Liver (tissue), 9 donors: ENCODE results near the gene DOK1. TPM values are rescaled to one million over a fixed set of nuclear protein-coding genes. Genes with fewer than 3 reads are reported as not detected.
"Not testable (repeated sequence)": the region's sequence is repeated elsewhere in the genome, so short reads cannot be mapped to it uniquely, and the experiment has no call there.

Experiments used
- DNase-seq: peaks from one replicate; pipeline ENCODE4 v3.0.0-alpha.2; 2017; ENCODE audit warnings: low spot score
- H3K27ac ChIP-seq, 2 donors: one replicate each; pipeline ENCODE4 v1.7.0; 2013; ENCODE audit warnings: inconsistent platforms in 2 of 2, low read length in 2 of 2, control low read depth in 1 of 2, low read depth in 1 of 2, mild to moderate bottlenecking in 1 of 2
- H3K27me3 ChIP-seq, 4 donors: one replicate each; pipeline versions ENCODE4 v1.6.1 to v1.7.0; 2013; ENCODE audit warnings: low read length in 3 of 4, inconsistent platforms in 1 of 4, mild to moderate bottlenecking in 1 of 4, moderate library complexity in 1 of 4; ENCODE audit not compliant: control insufficient read depth in 4 of 4, insufficient read depth in 4 of 4
- H3K36me3 ChIP-seq, 4 donors: one replicate each; pipeline versions ENCODE4 v1.6.1 to v1.7.0; 2013; ENCODE audit warnings: low read length in 3 of 4, mild to moderate bottlenecking in 3 of 4, low read depth in 1 of 4, moderate library complexity in 1 of 4; ENCODE audit not compliant: control insufficient read depth in 4 of 4, insufficient read depth in 3 of 4
- H3K4me1 ChIP-seq, 4 donors: one replicate each; pipeline versions ENCODE4 v1.6.1 to v1.7.0; 2013; ENCODE audit warnings: low read length in 3 of 4, mild to moderate bottlenecking in 3 of 4, moderate library complexity in 1 of 4; ENCODE audit not compliant: control insufficient read depth in 4 of 4, insufficient read depth in 4 of 4
- H3K4me3 ChIP-seq, 3 donors: one replicate each; pipeline versions ENCODE4 v1.6.1 to v1.7.0; 2013; ENCODE audit warnings: low read length in 3 of 3, control low read depth in 1 of 3, low read depth in 1 of 3, mild to moderate bottlenecking in 1 of 3
- H3K9ac ChIP-seq, 2 donors: one replicate each; pipeline ENCODE4 v1.7.0; 2013; ENCODE audit warnings: low read length in 2 of 2, mild to moderate bottlenecking in 2 of 2, moderate library complexity in 2 of 2, control low read depth in 1 of 2, low read depth in 1 of 2
- H3K9me3 ChIP-seq, 4 donors: one replicate each; pipeline versions ENCODE4 v1.6.1 to v1.7.0; 2013; ENCODE audit warnings: low read length in 3 of 4; ENCODE audit not compliant: control insufficient read depth in 4 of 4
- ATF3 ChIP-seq: IDR thresholded peaks from 2 replicates; pipeline ENCODE4 v1.6.1; 2016; ENCODE audit warnings: antibody characterized with exemption
- CTCF ChIP-seq: fragments of 150-350 bp; IDR thresholded peaks from 2 replicates; pipeline ENCODE4 v1.5.1; 2017; ENCODE audit warnings: improper control_type of control experiment, low read depth, low read length; ENCODE audit not compliant: missing input control
- EGR1 ChIP-seq, 2 donors: IDR thresholded peaks; 2 replicates each; pipeline ENCODE4 v1.6.1; 2016 to 2018; ENCODE audit warnings: antibody characterized with exemption in 2 of 2, low read depth in 2 of 2
- FOXA1 ChIP-seq: IDR thresholded peaks from 2 replicates; pipeline ENCODE4 v1.6.1; 2016; ENCODE audit warnings: antibody characterized with exemption
- FOXA2 ChIP-seq: IDR thresholded peaks from 2 replicates; pipeline ENCODE4 v1.6.1; 2016; ENCODE audit warnings: antibody characterized with exemption
- GABPA ChIP-seq, 2 donors: IDR thresholded peaks in 1 of 2; conservative IDR thresholded peaks in 1 of 2; 2 replicates each; pipeline ENCODE4 v1.6.1; 2016; ENCODE audit warnings: antibody characterized with exemption in 2 of 2, mild to moderate bottlenecking in 1 of 2, moderate library complexity in 1 of 2
- HNF4A ChIP-seq, 2 donors: conservative IDR thresholded peaks; 2 replicates each; pipeline ENCODE4 v1.6.1; 2016; ENCODE audit warnings: antibody characterized with exemption in 2 of 2, mild to moderate bottlenecking in 2 of 2
- HNF4G ChIP-seq: IDR thresholded peaks from 2 replicates; pipeline ENCODE4 v1.6.1; 2016; ENCODE audit warnings: antibody characterized with exemption
- JUND ChIP-seq, 2 donors: IDR thresholded peaks; 2 replicates each; pipeline ENCODE4 v1.6.1; 2016; ENCODE audit warnings: antibody characterized with exemption in 2 of 2
- NR2F2 ChIP-seq: IDR thresholded peaks from 2 replicates; pipeline ENCODE4 v1.6.1; 2016; ENCODE audit warnings: antibody characterized with exemption
- RAD21 ChIP-seq, 2 donors: IDR thresholded peaks; 2 replicates each; pipeline ENCODE4 v1.6.1; 2016; ENCODE audit warnings: antibody characterized with exemption in 2 of 2, mild to moderate bottlenecking in 2 of 2
- REST ChIP-seq: IDR thresholded peaks from 2 replicates; pipeline ENCODE4 v1.6.1; 2016; ENCODE audit warnings: antibody characterized with exemption, mild to moderate bottlenecking
- RXRA ChIP-seq, 2 donors: IDR thresholded peaks; 2 replicates each; pipeline ENCODE4 v1.6.1; 2017 to 2018; ENCODE audit warnings: antibody characterized with exemption in 2 of 2, mild to moderate bottlenecking in 1 of 2
- TAF1 ChIP-seq: conservative IDR thresholded peaks from 2 replicates; pipeline ENCODE4 v1.6.1; 2016; ENCODE audit warnings: antibody characterized with exemption, mild to moderate bottlenecking
- YY1 ChIP-seq: IDR thresholded peaks from 2 replicates; pipeline ENCODE4 v1.6.1; 2016; ENCODE audit warnings: antibody characterized with exemption, mild to moderate bottlenecking
- ZBTB33 ChIP-seq: IDR thresholded peaks from 2 replicates; pipeline ENCODE4 v1.6.1; 2016; ENCODE audit warnings: antibody characterized with exemption
- WGBS: extraction: QIAGEN DNeasy Blood & Tissue Kit; methylation state at CpG from one replicate; pipeline ENCODE4 v1.1.7; 2013; 5-methylcytosine and 5-hydroxymethylcytosine counted together
- polyA plus RNA-seq, 2 donors: library from polyadenylated mRNA; stranded (reverse) in 1 of 2; unstranded in 1 of 2; fragments of 200-250 nt in 1 of 2; fragments of >200 nt in 1 of 2; fragmentation: Nextera tagmentation in 1 of 2; extraction: Ambion mirVana in 1 of 2; gene quantifications; one replicate each; pipeline versions ENCODE4 v1.2.1 to v1.2.3, GENCODE V29; 2013 to 2015
- total RNA-seq, 2 donors: library from RNA; depleted of rRNA; stranded (reverse); fragments of >200 nt; gene quantifications; one replicate each; pipeline ENCODE4 v1.2.3, GENCODE V29; 2014
- TF ChIP-seq, protein P1 (sequence below): IDR thresholded peaks from 2 replicates; pipeline ENCODE4 v1.6.1; 2016; ENCODE audit warnings: antibody characterized with exemption
- donor health status: healthy.
- donor health status: healthy.
- donor health status: healthy.
- donor health status: healthy.
- donor health status: healthy.

Gene DOK1
- total and polyA plus RNA-seq, 4 donors = 2.0 to 8.6 (median 4.1) TPM

GRCh38 chr2:74560591-74560990, 6.1 kb downstream of the DOK1 start:
- no peak for DNase-seq
- no peak overlapping the region for H3K4me3 ChIP-seq
- H3K27me3 ChIP-seq = no peaks in the 10 kb centered on the region
- TF ChIP-seq ATF3 = no peak
- TF ChIP-seq CTCF = no peak
- TF ChIP-seq FOXA2 = no peak
- no peak for TF ChIP-seq GABPA (IDR thresholded peaks at IDR 0.05 in 1 of 2, conservative IDR thresholded peaks at IDR 0.05 in 1 of 2)
- TF ChIP-seq JUND (IDR thresholded peaks at IDR 0.05) = no peak
- no peak for TF ChIP-seq ZBTB33
- no peak for TF ChIP-seq TAF1
- TF ChIP-seq EGR1 (IDR thresholded peaks at IDR 0.05; ENCODE audit: low read depth in 2 of 2) = no peak
- TF ChIP-seq FOXA1 = no peak
- TF ChIP-seq RAD21 (IDR thresholded peaks at IDR 0.05) = no peak
- TF ChIP-seq HNF4G = no peak
- no peak for TF ChIP-seq RXRA (IDR thresholded peaks at IDR 0.05)
- TF ChIP-seq YY1 = no peak
- H3K9ac ChIP-seq = no peak overlapping the region
- no peaks in the 10 kb centered on the region for H3K9me3 ChIP-seq
- H3K27ac ChIP-seq = no peak overlapping the region
- WGBS = 75% methylated on average over 6 of the region's 6 CpGs
- H3K4me1 ChIP-seq = no peaks in the 10 kb centered on the region
- no peaks in the 10 kb centered on the region for H3K36me3 ChIP-seq

DNA sequence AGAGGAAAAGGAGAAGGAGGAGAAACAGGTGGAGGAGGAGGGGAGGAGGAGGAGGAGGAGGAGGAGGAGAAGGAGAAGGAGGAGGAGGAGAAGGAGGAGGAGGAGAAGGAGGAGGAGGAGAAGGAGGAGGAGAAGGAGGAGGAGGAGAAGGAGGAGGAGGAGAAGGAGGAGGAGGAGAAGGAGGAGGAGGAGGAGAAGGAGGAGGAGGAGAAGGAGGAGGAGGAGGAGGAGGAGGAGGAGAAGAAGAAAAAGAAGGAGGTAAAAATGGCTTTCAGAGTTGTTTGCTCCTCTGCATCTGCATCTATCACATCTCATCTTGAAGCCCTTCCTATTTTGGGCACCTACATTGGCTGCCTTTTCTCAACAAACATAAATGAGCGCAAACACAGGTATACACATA, 6.5 kb downstream of the DOK1 start:
- H3K4me1 ChIP-seq, H3K9me3 ChIP-seq, H3K27ac ChIP-seq, H3K9ac ChIP-seq, H3K36me3 ChIP-seq, H3K27me3 ChIP-seq, DNase-seq, H3K4me3 ChIP-seq: not testable (repeated sequence)
- 100% methylated on average over 1 of the region's 1 CpG for WGBS

DNA sequence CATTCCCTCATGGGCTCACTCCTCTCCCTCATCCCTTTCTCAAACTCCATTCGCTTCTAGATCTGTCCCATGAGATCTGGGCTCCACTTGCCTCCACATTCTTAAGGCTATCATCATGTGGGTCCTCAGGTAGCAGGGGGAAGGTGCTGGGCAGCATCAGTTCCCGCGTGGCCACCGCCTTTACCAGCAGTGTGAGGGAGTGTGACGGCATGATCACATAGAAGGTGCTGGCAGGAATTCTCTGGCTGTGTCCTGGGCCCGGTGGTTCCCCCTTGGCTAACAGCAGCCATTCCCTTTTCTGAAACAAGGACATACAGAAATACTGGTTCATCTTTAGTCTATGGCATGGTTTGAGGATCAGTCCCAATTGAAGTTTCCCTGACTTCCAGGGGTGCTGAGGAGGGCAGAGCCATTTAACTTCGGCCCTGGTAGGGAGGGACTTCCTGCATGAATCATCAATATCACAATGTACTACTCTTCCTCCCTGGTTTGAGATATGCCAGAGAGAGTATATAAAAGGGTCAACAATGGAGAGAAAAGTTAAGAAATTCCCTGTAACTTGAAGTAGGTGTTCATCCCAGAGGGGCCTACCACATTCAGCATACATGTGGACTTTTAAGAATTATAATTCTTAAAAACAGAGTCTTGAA, 7.7 kb downstream of the DOK1 start:
- Histone ChIP-seq H3K9ac (no peak overlapping the region), H3K4me1 (no peaks in the 10 kb centered on the region), H3K27me3 (no peaks in the 10 kb centered on the region), H3K27ac (no peak overlapping the region), H3K4me3 (no peak overlapping the region), H3K36me3 (no peaks in the 10 kb centered on the region), H3K9me3 (no peaks in the 10 kb centered on the region)
- 84% methylated on average over 7 of the region's 7 CpGs for WGBS
- DNase-seq = no peak
- no peak for TF ChIP-seq HNF4A (conservative IDR thresholded peaks at IDR 0.05)
- no peak for TF ChIP-seq ATF3
- TF ChIP-seq, protein P1, sequence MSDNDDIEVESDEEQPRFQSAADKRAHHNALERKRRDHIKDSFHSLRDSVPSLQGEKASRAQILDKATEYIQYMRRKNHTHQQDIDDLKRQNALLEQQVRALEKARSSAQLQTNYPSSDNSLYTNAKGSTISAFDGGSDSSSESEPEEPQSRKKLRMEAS = no peak
- no peak for TF ChIP-seq REST
- TF ChIP-seq TAF1 = no peak
- no peak for TF ChIP-seq CTCF
- TF ChIP-seq GABPA (IDR thresholded peaks at IDR 0.05 in 1 of 2, conservative IDR thresholded peaks at IDR 0.05 in 1 of 2) = no peak
- TF ChIP-seq YY1 = no peak
- no peak for TF ChIP-seq FOXA2
- no peak for TF ChIP-seq NR2F2
